T-helper 17 cell (primary cell): ENCODE data around the gene AADACL4. TPM values are rescaled to one million over a fixed set of nuclear protein-coding genes. Genes with fewer than 3 reads are reported as not detected.

Experiments used
- ATAC-seq: fragments of 150-1000 bp; cut with Tn5 transposase; 2 replicates; pipeline ENCODE4 v1.10.0; 2021; ENCODE audit warnings: mild to moderate bottlenecking, moderate library complexity
- DNase-seq, 3 donors: peaks; one replicate each; pipeline versions ENCODE4 v3.0.0 to v3.0.0-alpha.2; 2020 to 2021
- H3K9me3 ChIP-seq: one replicate; pipeline ENCODE4 v1.7.0; 2013; ENCODE audit warnings: low read length, mild to moderate bottlenecking; ENCODE audit not compliant: control insufficient read depth, poor library complexity, severe bottlenecking
- H3K27ac Mint-ChIP-seq: one replicate; pipeline ENCODE4 v1.8.0; 2022; ENCODE audit warnings: mild to moderate bottlenecking, moderate library complexity, mixed read lengths
- H3K27me3 Mint-ChIP-seq: one replicate; pipeline ENCODE4 v1.8.0; 2022; ENCODE audit warnings: mixed read lengths
- H3K36me3 Mint-ChIP-seq: one replicate; pipeline ENCODE4 v1.8.0; 2022; ENCODE audit warnings: low read depth, mixed read lengths
- H3K4me1 Mint-ChIP-seq: one replicate; pipeline ENCODE4 v1.8.0; 2022; ENCODE audit warnings: mild to moderate bottlenecking, mixed read lengths
- H3K4me3 Mint-ChIP-seq: one replicate; pipeline ENCODE4 v1.8.0; 2022; ENCODE audit warnings: mild to moderate bottlenecking, moderate library complexity, mixed read lengths
- total RNA-seq, 4 donors: library from RNA in 2 of 4; stranded (reverse) in 2 of 4; gene quantifications; one replicate each; pipeline ENCODE4 v1.2.3 and lab custom pipeline; 2022 to 2026

AADACL4 gene
- total RNA-seq, 2 donors from 2014 or later: not detected

DNA sequence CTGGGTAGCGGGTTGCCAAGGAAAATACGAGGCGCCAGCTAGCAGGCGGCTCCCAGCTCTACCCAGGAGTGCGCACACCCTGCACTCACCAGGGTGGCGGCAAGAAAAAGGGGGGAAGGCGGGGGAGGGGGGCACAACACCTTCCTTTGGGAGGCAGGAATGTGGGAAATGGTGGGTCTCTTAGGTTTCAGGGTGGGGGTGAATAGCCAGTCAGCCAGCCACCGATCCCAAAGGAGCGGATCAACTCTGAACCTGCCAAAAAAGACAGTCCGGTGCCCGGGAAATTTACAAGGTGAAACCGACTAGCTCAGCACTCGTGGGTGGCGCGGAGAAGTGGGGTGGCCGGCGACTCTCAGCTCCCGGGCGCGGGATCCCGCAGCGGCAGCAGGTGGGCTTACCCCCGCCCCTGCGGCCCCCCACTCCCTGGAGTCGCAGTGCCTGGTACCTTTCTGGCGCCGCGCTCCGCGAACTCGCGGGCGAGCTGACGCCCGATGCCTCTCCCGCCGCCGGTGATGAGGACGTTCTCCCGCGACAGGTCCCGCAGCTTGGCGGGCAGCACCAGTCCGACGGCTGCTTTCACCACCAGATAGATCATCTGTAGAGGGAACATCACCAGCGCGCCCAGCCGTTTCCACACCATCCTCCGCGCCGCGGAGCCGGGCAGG, 27.0 kb upstream of the AADACL4 start:
- peak overlapping the region; percentile 98 for H3K4me3 Mint-ChIP-seq
- ATAC-seq (no peak), DNase-seq (peak in 1 of 3 donors; percentile 17)
- H3K9me3 ChIP-seq: no peaks in the 10 kb centered on the region
- no peaks in the 10 kb centered on the region for H3K27me3 Mint-ChIP-seq
- H3K27ac Mint-ChIP-seq: peak overlapping the region; percentile 96
- peaks cover 5% of the 10 kb centered on the region for H3K36me3 Mint-ChIP-seq
- peaks cover 57% of the 10 kb centered on the region for H3K4me1 Mint-ChIP-seq

DNA sequence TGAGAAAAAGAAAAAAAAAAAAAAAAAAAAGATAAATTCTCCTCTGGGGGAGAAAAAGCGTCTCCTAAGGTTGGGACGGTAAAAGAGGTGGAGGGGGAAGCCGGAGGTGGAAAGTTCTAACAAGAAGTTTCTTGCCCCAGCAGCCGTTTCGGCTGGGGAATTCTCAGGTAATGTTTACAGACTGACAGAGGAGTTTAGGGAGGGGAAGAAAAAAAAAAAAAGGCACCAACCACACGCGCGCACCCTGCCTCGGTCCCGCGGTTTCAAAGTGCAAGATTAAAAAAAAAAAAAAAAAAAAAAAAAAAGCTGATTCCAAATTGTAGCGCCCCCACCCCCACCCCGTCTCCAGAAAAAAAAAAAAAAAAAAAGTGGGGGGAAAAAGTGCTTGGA, 26.4 kb upstream of the AADACL4 start:
- Mint-ChIP-seq H3K4me1 (peaks cover 53% of the 10 kb centered on the region), H3K27me3 (no peaks in the 10 kb centered on the region), H3K36me3 (peaks cover under 1% of the 10 kb centered on the region), H3K4me3 (peak overlapping the region; percentile 98), H3K27ac (peak overlapping the region; percentile 96)
- peak in 2 of 3 donors; percentile 37 to 43 for DNase-seq
- H3K9me3 ChIP-seq: no peaks in the 10 kb centered on the region
- peak; percentile 64 for ATAC-seq

GRCh38 chr1:12617901-12618660, 25.8 kb upstream of the AADACL4 start, which contains the start of gene DHRS3:
Gene DHRS3, minus strand, starts transcription at chr1:12618210. Its CDS starts 862 bp downstream, at chr1:12617348.
- DNase-seq: peak; percentile 48 to 52 (median 51)
- Mint-ChIP-seq H3K27me3 (no peaks in the 10 kb centered on the region), H3K4me1 (peaks cover 47% of the 10 kb centered on the region), H3K27ac (peak within 1 kb of the TSS; percentile 96), H3K4me3 (peak within 1 kb of the TSS; percentile 98), H3K36me3 (no peaks in the 10 kb centered on the region)
- ATAC-seq: peak; percentile 60
- no peaks in the 10 kb centered on the region for H3K9me3 ChIP-seq

GRCh38 chr1:12618661-12618964, 25.3 kb upstream of the AADACL4 start:
- H3K4me3 Mint-ChIP-seq: peak overlapping the region; percentile 98
- H3K4me1 Mint-ChIP-seq: peaks cover 45% of the 10 kb centered on the region
- no peaks in the 10 kb centered on the region for H3K27me3 Mint-ChIP-seq
- H3K36me3 Mint-ChIP-seq: no peaks in the 10 kb centered on the region
- peak overlapping the region; percentile 96 for H3K27ac Mint-ChIP-seq
- DNase-seq (no peak), ATAC-seq (no peak)
- no peaks in the 10 kb centered on the region for H3K9me3 ChIP-seq

DNA sequence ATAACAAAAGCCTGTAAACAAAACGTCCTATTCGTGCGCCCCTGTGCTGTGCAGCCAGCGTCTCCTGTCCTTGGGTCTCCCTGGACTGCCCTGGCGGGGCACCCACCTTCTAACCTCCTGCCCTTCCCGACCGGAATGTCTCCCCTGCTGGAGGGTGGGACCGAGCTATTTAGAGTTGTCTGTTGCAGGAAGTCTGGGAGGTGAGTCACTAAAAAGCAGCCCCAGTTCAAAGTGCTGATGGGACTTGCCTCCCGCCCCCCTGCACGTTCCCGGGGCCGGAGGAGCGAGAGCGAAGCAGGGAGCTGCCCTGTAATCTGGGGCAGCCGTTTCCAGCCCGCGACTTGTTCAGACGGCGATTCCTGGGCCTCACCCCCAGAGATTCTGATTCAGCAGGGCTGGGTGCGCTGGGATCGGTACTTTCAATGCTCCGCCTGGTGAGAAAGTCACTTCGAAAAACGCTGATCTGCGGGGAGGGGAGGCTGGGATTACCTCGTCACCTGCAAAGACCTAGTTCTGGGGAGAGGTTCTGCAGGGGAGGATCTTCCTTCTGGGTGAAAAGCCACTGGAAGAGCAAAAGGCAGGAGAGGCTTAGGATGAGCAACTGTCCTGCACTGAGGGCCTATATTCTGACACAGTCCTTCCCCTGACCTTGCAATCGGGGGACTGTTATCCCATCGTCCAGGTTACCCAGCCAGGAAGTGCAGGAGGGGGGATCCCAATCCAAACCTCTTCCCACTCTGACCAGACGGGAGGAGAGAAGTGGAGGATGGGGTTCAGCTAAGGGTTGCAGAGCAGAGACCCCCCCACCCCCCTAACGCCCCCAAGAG, 24.7 kb upstream of the AADACL4 start:
- DNase-seq (peak; percentile 38 to 61 (median 43)), ATAC-seq (peak; percentile 39)
- Mint-ChIP-seq H3K4me3 (peak overlapping the region; percentile 98), H3K27ac (peak overlapping the region; percentile 96), H3K4me1 (peaks cover 45% of the 10 kb centered on the region), H3K27me3 (no peaks in the 10 kb centered on the region), H3K36me3 (no peaks in the 10 kb centered on the region)
- no peaks in the 10 kb centered on the region for H3K9me3 ChIP-seq

DNA sequence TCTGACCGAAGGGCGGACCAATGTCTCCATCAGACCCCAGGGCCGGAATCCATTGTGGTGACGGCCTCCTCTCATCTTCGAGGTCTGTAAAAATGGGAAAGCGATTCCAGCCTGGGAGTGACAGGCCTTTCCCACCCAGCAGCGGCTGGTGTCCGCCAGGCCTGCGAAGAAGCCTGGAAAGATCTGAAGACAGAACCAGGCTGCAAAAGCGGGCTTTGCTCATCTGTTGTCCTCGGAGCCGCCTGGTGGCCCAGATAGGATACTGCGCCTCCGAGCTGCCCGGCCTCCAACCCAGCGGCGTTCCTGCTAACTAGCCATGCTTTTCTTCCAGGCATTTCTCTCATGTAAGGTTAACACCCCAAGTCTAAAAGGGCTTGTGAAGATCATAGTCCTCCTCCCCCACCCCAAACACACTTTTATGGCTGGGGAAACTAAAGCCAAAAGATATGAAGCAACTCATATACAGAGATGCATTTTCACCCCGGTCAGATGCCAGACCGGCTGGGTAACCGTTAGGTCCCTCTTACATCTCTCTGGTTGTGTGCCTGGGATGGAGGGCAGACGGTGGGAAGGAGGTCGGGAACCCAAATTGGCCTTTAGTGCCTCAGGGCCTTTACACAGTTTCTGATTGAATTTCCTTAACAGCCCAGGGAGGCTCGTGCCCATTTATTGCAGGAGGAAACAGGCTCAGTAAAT, 23.9 kb upstream of the AADACL4 start:
- Mint-ChIP-seq H3K4me3 (peak overlapping the region; percentile 98), H3K27me3 (no peaks in the 10 kb centered on the region), H3K27ac (peak overlapping the region; percentile 96), H3K36me3 (no peaks in the 10 kb centered on the region), H3K4me1 (peaks cover 38% of the 10 kb centered on the region)
- H3K9me3 ChIP-seq: no peaks in the 10 kb centered on the region
- DNase-seq (peak; percentile 59 to 69 (median 59)), ATAC-seq (peak; percentile 56)

DNA sequence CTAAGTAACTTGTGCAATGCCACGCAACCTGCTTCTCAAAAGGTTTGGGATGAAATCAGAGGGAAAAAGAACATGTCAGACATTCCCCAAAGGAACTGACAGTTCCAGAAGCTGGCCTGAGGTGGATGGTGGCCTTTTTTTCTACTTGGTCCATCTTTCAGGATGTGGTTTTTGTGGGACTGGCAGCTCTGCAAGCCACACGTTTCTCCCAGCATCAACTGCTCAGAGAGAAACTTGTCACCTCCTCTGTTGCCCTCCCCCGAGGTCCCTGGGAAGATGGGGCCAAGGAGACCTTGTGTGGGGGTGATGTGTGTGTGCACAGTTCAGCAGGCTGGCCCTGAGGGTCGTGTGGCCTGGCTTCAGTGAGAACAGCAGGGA, 23.4 kb upstream of the AADACL4 start:
- Mint-ChIP-seq H3K4me1 (peaks cover 35% of the 10 kb centered on the region), H3K27me3 (no peaks in the 10 kb centered on the region), H3K4me3 (peak overlapping the region; percentile 98), H3K36me3 (no peaks in the 10 kb centered on the region), H3K27ac (peak overlapping the region; percentile 96)
- ATAC-seq (no peak), DNase-seq (no peak)
- H3K9me3 ChIP-seq: no peaks in the 10 kb centered on the region

- peaks cover 31% of the 10 kb centered on the region for H3K4me1 Mint-ChIP-seq
- H3K27ac Mint-ChIP-seq: peak overlapping the region; percentile 96
- no peaks in the 10 kb centered on the region for H3K36me3 Mint-ChIP-seq
- no peaks in the 10 kb centered on the region for H3K9me3 ChIP-seq
- no peak overlapping the region for H3K4me3 Mint-ChIP-seq
- ATAC-seq: no peak
- H3K27me3 Mint-ChIP-seq: no peaks in the 10 kb centered on the region
- DNase-seq: no peak
Measured at GRCh38 chr1:12620931-12621330, 23.0 kb upstream of the AADACL4 start.

- H3K27ac Mint-ChIP-seq: peak overlapping the region; percentile 96
- H3K4me1 Mint-ChIP-seq: peaks cover 25% of the 10 kb centered on the region
- no peak overlapping the region for H3K4me3 Mint-ChIP-seq
- DNase-seq (no peak), ATAC-seq (no peak)
- no peaks in the 10 kb centered on the region for H3K27me3 Mint-ChIP-seq
- no peaks in the 10 kb centered on the region for H3K9me3 ChIP-seq
- no peaks in the 10 kb centered on the region for H3K36me3 Mint-ChIP-seq
Measured at GRCh38 chr1:12621346-12622335, 22.2 kb upstream of the AADACL4 start.

DNA sequence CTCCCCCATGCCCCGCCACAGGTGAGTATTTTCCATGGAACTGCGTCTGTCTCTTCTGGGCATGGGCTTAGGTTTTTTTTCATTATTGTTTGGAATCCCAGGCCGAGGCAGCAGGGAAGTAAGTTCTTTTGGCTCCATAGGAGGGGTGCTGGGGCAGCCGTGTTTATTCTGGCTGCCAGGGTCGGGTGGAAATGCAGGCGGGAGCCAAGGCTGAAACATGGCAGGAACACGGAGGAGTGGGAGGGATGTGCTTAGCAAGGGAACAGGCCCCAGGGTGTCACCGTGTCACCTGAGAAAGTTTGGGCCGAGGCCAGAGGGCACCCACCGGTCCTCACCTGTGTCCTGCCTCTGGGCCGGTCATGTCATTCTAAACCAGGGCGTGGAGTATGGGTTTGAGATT, 21.4 kb upstream of the AADACL4 start:
- H3K4me3 Mint-ChIP-seq: no peak overlapping the region

DNA sequence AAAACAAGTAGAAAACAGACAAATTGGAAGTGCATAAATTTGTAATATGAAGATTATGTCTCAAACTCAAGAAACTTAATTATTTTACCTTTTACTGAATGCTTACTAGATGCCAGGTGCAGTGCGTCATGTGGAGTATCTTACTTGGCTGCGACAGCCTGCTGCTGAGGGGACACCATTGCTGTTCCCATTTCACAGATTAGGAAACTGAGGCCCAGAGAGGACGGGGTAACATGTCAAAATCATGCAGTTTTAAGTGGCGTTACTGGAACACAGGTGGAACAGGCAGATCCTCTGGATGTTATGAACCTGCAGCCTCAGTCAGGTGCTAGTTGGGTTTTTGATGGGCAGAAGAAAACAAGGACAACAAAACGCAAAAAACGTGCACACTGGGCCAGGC, 18.6 kb upstream of the AADACL4 start:
- H3K27ac Mint-ChIP-seq: no peak overlapping the region

More for the DNA sequence above, 21.4 kb upstream of the AADACL4 start:
- H3K9me3 ChIP-seq: no peaks in the 10 kb centered on the region
- H3K27me3 Mint-ChIP-seq: no peaks in the 10 kb centered on the region
- ATAC-seq (no peak), DNase-seq (no peak)
- no peak overlapping the region for H3K27ac Mint-ChIP-seq
- no peaks in the 10 kb centered on the region for H3K36me3 Mint-ChIP-seq
- H3K4me1 Mint-ChIP-seq: peaks cover 24% of the 10 kb centered on the region

GRCh38 chr1:12626888-12627287, 17.0 kb upstream of the AADACL4 start:
- Mint-ChIP-seq H3K36me3 (no peaks in the 10 kb centered on the region), H3K4me3 (no peak overlapping the region), H3K27ac (no peak overlapping the region), H3K27me3 (peaks cover 9% of the 10 kb centered on the region), H3K4me1 (no peaks in the 10 kb centered on the region)
- ATAC-seq (no peak), DNase-seq (no peak)
- H3K9me3 ChIP-seq: no peaks in the 10 kb centered on the region

More for the DNA sequence above, 18.6 kb upstream of the AADACL4 start:
- Mint-ChIP-seq H3K4me1 (peaks cover 5% of the 10 kb centered on the region), H3K36me3 (no peaks in the 10 kb centered on the region), H3K27me3 (peaks cover 4% of the 10 kb centered on the region), H3K4me3 (no peak overlapping the region)
- DNase-seq (no peak), ATAC-seq (no peak)
- H3K9me3 ChIP-seq: no peaks in the 10 kb centered on the region
